ENCODE results near the gene KCNG2. TPM values are rescaled to one million over a fixed set of nuclear protein-coding genes. Genes with fewer than 3 reads are reported as not detected.

The KCNG2 gene
- total RNA-seq, 2 experiments from 2014 or later, result not detected

DNA sequence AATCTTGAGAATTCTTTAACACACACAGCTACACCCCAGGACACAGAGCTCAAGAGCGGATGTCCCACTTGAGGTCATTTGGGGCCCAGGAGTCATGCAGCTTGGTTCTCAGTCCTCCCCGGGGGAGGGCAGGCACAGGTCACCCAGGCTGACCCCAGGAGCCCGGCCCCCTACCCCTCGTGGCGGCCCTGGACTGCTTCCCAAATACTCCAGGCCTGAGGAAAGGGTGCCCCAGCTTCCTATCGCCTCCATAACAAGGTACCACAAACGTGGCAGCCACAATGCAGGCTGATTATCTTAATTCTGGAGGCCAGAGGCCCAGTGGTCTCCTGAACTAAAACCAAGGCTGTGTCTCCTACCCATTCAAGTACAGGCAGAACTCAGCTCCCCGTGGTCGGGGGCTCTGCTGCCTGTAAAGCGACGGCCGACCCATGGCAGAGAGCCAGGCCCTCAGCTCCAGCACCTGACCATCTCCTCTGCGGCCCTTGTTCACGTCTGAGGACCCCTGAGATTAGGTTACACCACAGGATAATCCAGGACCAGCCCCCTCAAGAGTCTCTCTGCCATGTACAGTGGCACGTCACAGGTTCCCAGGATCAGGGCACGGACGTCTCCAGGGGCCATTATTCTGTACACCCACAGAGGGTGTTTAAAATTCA is 143.2 kb downstream of the KCNG2 start:
- Mint-ChIP-seq H3K9me3 (peaks cover 21% of the 10 kb centered on the region), H3K27ac (no peak overlapping the region), H3K27me3 (no peaks in the 10 kb centered on the region), H3K36me3 (peaks cover 47% of the 10 kb centered on the region), H3K4me3 (no peak overlapping the region), H3K4me1 (ENCODE audit: low read depth) (peaks cover 20% of the 10 kb centered on the region)
- intact Hi-C loops (cut with micrococcal nuclease), result no loop called here
- CTCF ChIA-PET, result no interaction called here
- DNase-seq, result no peak
- POLR2A ChIA-PET, result no interaction called here

GRCh38 chr18:79941473-79942119 is 143.9 kb downstream of the KCNG2 start:
- Mint-ChIP-seq H3K9me3 (peaks cover 16% of the 10 kb centered on the region), H3K4me3 (no peak overlapping the region), H3K27ac (no peak overlapping the region), H3K4me1 (ENCODE audit: low read depth) (peaks cover 26% of the 10 kb centered on the region), H3K27me3 (no peaks in the 10 kb centered on the region), H3K36me3 (peaks cover 40% of the 10 kb centered on the region)
- ChIA-PET CTCF (no interaction called here), POLR2A (interaction anchor here (1.1 kb wide), 1 partner anchor 10 kb away, joined by 3 read pairs; the partner anchor contains the start of gene SLC66A2)
- DNase-seq, result no peak
- intact Hi-C loops (cut with micrococcal nuclease), result no loop called here

- Mint-ChIP-seq H3K4me1 (ENCODE audit: low read depth) (peaks cover 26% of the 10 kb centered on the region), H3K27ac (no peak overlapping the region), H3K27me3 (no peaks in the 10 kb centered on the region), H3K9me3 (peaks cover 10% of the 10 kb centered on the region), H3K36me3 (peaks cover 34% of the 10 kb centered on the region), H3K4me3 (no peak overlapping the region)
- intact Hi-C loops (cut with micrococcal nuclease), result no loop called here
- POLR2A ChIA-PET, result interaction anchor here (1.1 kb wide), 1 partner anchor 10 kb away, joined by 3 read pairs; the partner anchor contains the start of gene SLC66A2
- no peak for DNase-seq
- CTCF ChIA-PET, result no interaction called here
Measured at GRCh38 chr18:79942211-79942610, 144.5 kb downstream of the KCNG2 start.

- Mint-ChIP-seq H3K9me3 (peaks cover 4% of the 10 kb centered on the region), H3K4me1 (ENCODE audit: low read depth) (peaks cover 26% of the 10 kb centered on the region), H3K36me3 (peaks cover 27% of the 10 kb centered on the region), H3K4me3 (no peak overlapping the region), H3K27ac (no peak overlapping the region), H3K27me3 (no peaks in the 10 kb centered on the region)
- POLR2A ChIA-PET, result interaction anchor here (1.1 kb wide), 1 partner anchor 9 kb away, joined by 3 read pairs; the partner anchor contains the start of gene SLC66A2
- no peak for DNase-seq
- CTCF ChIA-PET, result no interaction called here
- intact Hi-C loops (cut with micrococcal nuclease), result no loop called here
Measured at GRCh38 chr18:79942786-79943607, 145.3 kb downstream of the KCNG2 start.

DNA sequence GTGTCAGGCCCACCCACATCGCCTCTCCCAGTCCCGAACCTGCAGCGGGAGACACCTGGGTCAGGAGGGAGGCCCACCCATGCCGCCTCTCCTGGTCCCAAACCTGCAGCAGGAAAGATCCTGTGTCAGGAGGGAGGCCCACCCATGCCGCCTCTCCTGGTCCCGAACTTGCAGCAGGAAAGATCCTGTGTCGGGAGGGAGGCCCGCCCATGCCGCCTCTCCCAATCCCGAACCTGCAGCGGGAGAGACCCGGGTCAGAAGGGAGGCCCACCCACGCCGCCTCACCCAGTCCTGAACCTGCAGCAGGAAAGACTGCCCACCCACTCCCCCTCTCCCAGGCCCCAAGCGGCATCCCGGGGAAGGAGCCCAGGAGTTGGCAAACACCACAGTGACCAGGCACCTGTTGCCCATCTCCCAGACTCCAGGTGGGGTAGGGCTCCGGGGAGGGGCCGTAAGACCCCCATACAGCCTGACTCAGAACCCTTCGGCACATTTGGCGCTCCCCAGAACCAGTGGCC is 145.9 kb downstream of the KCNG2 start:
- peaks cover 25% of the 10 kb centered on the region for H3K36me3 Mint-ChIP-seq
- H3K27me3 Mint-ChIP-seq, result no peaks in the 10 kb centered on the region
- ChIA-PET POLR2A (interaction anchor here (0.8 kb wide), 1 partner anchor 49 kb away, joined by 3 read pairs; no protein-coding TSS in a partner anchor), CTCF (no interaction called here)
- no peak overlapping the region for H3K27ac Mint-ChIP-seq
- no peak overlapping the region for H3K4me3 Mint-ChIP-seq
- DNase-seq, result no peak
- peaks cover 29% of the 10 kb centered on the region for H3K4me1 Mint-ChIP-seq (ENCODE audit: low read depth)
- intact Hi-C loops (cut with micrococcal nuclease), result no loop called here
- no peaks in the 10 kb centered on the region for H3K9me3 Mint-ChIP-seq

DNA sequence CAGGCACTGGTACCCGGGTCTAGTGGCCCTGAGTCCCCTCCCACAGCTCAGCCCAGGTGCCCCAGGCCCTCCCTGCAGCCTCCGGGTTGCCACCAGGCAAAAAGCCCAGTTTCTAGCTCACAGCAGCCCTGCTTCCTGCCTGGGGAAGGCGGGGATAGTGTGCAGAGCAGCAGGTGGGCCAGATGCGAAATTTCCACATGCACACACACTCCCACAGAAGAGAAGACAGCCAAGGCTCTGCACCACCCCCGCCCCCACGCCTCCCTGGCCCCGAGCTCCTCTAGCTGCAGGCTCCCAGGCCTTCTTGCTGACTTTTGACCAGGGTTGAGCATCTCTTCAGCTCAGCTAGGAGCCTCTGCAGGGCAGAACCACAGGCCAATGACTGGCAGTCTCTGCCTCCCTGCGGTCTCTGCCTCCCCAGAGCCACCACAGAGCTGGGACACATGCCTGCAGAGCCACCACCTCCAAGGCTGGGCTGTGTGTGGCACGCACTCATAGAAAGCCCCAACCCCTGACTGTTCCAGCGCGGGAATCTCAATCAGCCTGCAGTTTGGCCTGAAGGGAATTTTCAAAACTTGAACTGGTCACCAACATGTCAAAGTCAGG is 146.5 kb downstream of the KCNG2 start:
- Mint-ChIP-seq H3K36me3 (peaks cover 25% of the 10 kb centered on the region), H3K4me3 (no peak overlapping the region), H3K27me3 (no peaks in the 10 kb centered on the region), H3K9me3 (no peaks in the 10 kb centered on the region), H3K27ac (no peak overlapping the region), H3K4me1 (ENCODE audit: low read depth) (peaks cover 35% of the 10 kb centered on the region)
- POLR2A ChIA-PET, result interaction anchor here (0.8 kb wide), 1 partner anchor 48 kb away, joined by 3 read pairs; no protein-coding TSS in a partner anchor
- peak; percentile 54 for DNase-seq
- intact Hi-C loops (cut with micrococcal nuclease), result no loop called here
- CTCF ChIA-PET, result no interaction called here

DNA sequence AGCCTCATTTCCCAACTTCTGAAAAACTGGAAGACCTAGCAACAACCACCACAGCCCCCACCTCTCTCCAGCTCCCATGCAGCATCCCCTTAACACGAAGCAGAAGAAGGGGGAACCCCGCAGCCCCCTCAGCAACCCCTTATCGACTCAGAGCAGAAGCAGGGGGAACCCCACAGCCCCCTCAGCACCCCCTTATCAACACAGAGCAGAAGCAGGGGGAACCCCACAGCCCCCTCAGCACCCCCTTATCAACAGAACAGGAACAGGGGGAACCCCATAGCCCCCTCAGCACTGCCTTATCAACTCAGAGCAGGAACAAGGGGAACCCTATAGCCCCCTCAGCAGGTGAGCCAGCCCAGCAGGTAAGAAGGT is 147.0 kb downstream of the KCNG2 start:
- Mint-ChIP-seq H3K4me1 (ENCODE audit: low read depth) (peaks cover 39% of the 10 kb centered on the region), H3K9me3 (no peaks in the 10 kb centered on the region), H3K27me3 (no peaks in the 10 kb centered on the region), H3K4me3 (no peak overlapping the region), H3K27ac (no peak overlapping the region), H3K36me3 (peaks cover 22% of the 10 kb centered on the region)
- intact Hi-C loops (cut with micrococcal nuclease), result no loop called here
- ChIA-PET CTCF (no interaction called here), POLR2A (no interaction called here)
- no peak for DNase-seq

DNA sequence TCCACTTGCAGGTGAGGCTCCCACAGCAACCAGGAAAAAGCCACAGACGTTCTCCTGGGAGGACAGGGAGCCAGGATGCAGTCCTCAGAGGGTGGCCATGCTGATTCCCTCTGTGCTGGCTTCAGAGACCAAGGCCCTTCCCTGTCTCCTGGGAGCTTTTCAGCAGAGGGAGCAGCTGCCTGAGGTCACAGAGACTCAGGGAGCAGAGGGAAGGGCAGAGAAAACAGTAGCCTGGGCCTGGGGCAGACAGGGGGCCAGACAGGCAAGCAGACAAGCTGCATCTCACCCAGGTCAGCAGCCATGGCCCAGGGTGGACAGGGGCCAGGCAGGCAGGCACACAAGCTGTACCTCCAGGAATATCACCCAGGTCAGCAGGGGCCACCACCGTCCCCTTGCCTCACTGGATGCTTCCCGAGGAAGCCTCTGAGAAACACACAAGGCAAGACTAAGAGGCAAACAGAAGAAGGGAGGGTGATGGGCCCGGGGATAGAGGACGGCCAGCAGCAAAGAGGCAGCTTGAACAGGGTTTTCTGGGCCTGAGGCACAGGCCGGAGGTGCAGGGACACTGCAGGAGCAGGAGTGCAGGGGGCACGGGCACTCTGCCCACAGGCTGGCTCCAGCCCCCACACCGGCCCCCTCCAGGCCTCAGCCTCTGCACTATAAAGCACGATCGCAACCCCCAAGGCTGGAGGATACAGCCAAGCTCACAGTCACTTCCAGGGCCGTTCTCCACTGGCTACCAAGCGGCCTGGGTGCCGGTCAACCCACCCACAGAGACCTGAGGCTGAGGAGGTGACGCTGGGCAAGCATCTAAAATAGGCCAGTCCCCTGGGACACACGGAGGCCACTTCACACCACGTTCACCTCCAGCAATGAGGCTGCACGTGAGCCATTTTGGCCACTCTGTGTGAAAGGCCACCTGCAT is 147.6 kb downstream of the KCNG2 start:
- Mint-ChIP-seq H3K36me3 (peaks cover 17% of the 10 kb centered on the region), H3K9me3 (no peaks in the 10 kb centered on the region), H3K4me3 (no peak overlapping the region), H3K27me3 (no peaks in the 10 kb centered on the region), H3K4me1 (ENCODE audit: low read depth) (peaks cover 42% of the 10 kb centered on the region), H3K27ac (no peak overlapping the region)
- DNase-seq, result no peak
- ChIA-PET POLR2A (no interaction called here), CTCF (no interaction called here)
- intact Hi-C loops (cut with micrococcal nuclease), result no loop called here

DNA sequence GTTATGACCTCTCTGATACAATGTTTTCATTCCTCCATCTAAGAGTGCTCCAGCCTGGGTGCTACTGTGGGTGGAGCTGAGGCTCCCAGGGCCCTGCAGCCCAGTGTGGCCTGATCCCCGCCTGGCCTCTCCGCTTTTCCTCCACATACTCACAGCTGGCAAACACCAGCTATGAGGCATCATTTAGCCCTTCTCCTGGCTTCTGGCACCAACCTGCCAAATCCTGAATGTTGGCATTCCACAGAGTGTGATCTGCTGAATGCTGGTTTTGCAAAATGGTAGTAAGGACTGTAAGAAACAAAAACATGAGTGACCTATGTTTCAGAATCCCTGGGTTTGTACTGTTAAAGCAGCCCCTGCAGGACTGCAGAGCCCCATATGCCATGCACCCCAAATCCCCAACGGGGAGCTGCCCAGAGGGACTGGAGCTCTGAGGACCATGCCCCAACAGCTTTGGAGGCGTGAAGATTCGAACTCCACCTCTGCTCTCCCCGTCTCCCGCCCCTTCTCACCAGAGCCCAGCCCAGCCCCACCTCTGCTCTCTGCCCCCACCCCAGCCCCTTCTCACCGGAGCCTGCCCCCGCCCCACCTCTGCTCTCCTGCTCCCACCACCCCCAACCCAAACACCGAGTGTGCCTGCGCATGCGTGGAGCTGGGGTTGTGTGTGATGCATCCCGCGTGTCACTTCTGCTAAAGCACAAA is 149.5 kb downstream of the KCNG2 start:
- DNase-seq, result no peak
- POLR2A ChIA-PET, result no interaction called here
- Mint-ChIP-seq H3K27ac (no peak overlapping the region), H3K36me3 (peaks cover 9% of the 10 kb centered on the region), H3K9me3 (no peaks in the 10 kb centered on the region), H3K27me3 (no peaks in the 10 kb centered on the region), H3K4me1 (ENCODE audit: low read depth) (peaks cover 44% of the 10 kb centered on the region), H3K4me3 (no peak overlapping the region)
- intact Hi-C loops (cut with micrococcal nuclease), result no loop called here
- CTCF ChIA-PET, result no interaction called here

DNA sequence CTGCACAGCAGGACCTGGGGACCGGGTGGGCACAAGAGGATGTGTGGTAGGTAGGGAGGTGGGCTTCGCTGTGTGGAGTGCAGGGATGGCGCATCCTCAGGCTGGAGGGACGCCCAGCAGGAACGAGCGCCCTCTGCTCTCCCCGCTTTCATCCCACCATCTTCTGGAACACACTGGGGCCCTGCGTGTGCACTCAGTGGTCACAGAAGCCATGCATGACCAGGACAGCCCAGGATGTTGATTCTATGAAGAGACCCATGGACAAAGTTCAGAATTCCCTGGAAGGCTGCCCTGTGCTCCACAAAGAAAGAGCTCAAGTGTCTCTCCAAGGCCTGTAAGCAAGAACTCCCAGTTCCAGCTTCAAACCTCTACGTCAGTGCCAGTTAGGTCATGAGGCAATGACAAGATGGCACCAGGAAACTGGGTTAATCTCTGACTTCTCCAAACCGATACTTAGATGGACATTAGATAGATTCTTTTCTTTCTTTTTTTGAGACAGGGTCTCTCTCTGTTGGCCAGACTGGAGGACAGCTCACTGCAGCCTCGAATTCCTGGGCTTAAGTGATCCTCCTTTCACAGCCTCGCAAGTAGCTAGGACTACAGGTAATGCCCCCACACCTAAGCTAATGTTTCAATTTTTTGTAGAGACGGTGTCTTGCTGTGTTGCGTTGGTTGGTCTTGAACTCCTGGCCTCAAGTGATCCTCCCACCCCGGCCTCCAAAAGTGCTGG is 150.3 kb downstream of the KCNG2 start:
- POLR2A ChIA-PET, result no interaction called here
- peaks cover 44% of the 10 kb centered on the region for H3K4me1 Mint-ChIP-seq (ENCODE audit: low read depth)
- H3K36me3 Mint-ChIP-seq, result peaks cover 9% of the 10 kb centered on the region

More for the DNA sequence above, 150.3 kb downstream of the KCNG2 start:
- DNase-seq, result no peak
- intact Hi-C loops (cut with micrococcal nuclease), result no loop called here
- H3K9me3 Mint-ChIP-seq, result no peaks in the 10 kb centered on the region
- H3K27me3 Mint-ChIP-seq, result no peaks in the 10 kb centered on the region
- H3K27ac Mint-ChIP-seq, result no peak overlapping the region
- H3K4me3 Mint-ChIP-seq, result no peak overlapping the region
- CTCF ChIA-PET, result no interaction called here

Measured in activated CD4-positive, alpha-beta memory T cell treated with anti-CD3 and anti-CD28 coated beads for 36 hours (primary cell).